GM12878 (cell line): Measurements from ENCODE around the gene ANKRD28. TPM values are rescaled to one million over a fixed set of nuclear protein-coding genes. Genes with fewer than 3 reads are reported as not detected.
A peak's percentile ranks its signal among the peaks of the same experiment; 100 is the strongest.

Experiments
- ATAC-seq: fragments of 200-7000 bp; cut with Tn5 transposase; 3 replicates; pipeline ENCODE4 v1.9.1; 2020; ENCODE audit warnings: mild to moderate bottlenecking, moderate library complexity
- BruUV-seq: library from RNA; stranded (reverse); fragments of 400-500 nt; replicated peaks from 2 replicates; lab custom pipeline; 2021; lab: Mats Ljungman, UMichigan
- CTCF ChIA-PET: fragments of 300-600 bp; sonication (Branson Sonifier 250); formaldehyde crosslinking; extraction: SDS; loops from one replicate; lab custom pipeline; 2021; ENCODE audit warnings: inconsistent platforms; lab: Yijun Ruan, JAX
- POLR2A ChIA-PET: fragments of 350-600 bp; formaldehyde crosslinking; extraction: SDS; loops from one replicate; lab custom pipeline; 2021; ENCODE audit warnings: inconsistent platforms; lab: Charles Lee
- RAD21 ChIA-PET: fragments of 300-600 bp; sonication (Branson Sonifier 250); formaldehyde crosslinking; loops from one replicate; lab custom pipeline; 2023; ENCODE audit warnings: antibody characterized with exemption; ENCODE audit not compliant: unreplicated experiment; lab: Charles Lee
- SMC1A ChIA-PET: fragments of 300-600 bp; sonication (Branson Sonifier 250); formaldehyde crosslinking; loops from one replicate; lab custom pipeline; 2023; ENCODE audit not compliant: unreplicated experiment, uncharacterized antibody; lab: Charles Lee
- DNase-seq: peaks from one replicate; pipeline ENCODE4 v3.0.0-alpha.2; 2011; ENCODE audit warnings: low read depth, low spot score
- FAIRE-seq: peaks from 3 replicates; lab custom pipeline; 2011; peaks lifted over from hg19 to GRCh38; lab: Jason Lieb, UNC
- H2AFZ ChIP-seq: 2 replicates; pipeline ENCODE4 v1.6.0; 2011; ENCODE audit warnings: low read depth, low read length, control low read depth; ENCODE audit not compliant: control insufficient read depth
- H3K27ac ChIP-seq: 2 replicates; pipeline ENCODE4 v1.5.1; 2011; ENCODE audit warnings: control low read depth; ENCODE audit not compliant: control insufficient read depth, insufficient read depth
- H3K27me3 ChIP-seq, 2 experiments: replicated peaks in 1 of 2; 2 replicates each; pipeline versions ENCODE4 v1.6.0 to v1.6.1; 2011; ENCODE audit warnings: low read length in 1 of 2; ENCODE audit not compliant: control insufficient read depth in 2 of 2, insufficient read depth in 2 of 2
- H3K36me3 ChIP-seq, 2 experiments: 2 replicates each; pipeline ENCODE4 v1.5.1; 2011; ENCODE audit warnings: low read length in 1 of 2; ENCODE audit not compliant: control insufficient read depth in 2 of 2, insufficient read depth in 2 of 2
- H3K4me1 ChIP-seq: 2 replicates; pipeline ENCODE4 v1.6.1; 2011; ENCODE audit warnings: mild to moderate bottlenecking, low read length, moderate library complexity, mixed read lengths; ENCODE audit not compliant: control insufficient read depth, insufficient read depth
- H3K4me2 ChIP-seq: 2 replicates; pipeline ENCODE4 v1.6.0; 2011; ENCODE audit warnings: control low read depth; ENCODE audit not compliant: control insufficient read depth, insufficient read depth
- H3K4me3 ChIP-seq: fragments of 200-600 bp; sonication (generic); 2 replicates; pipeline ENCODE4 v1.5.1; 2016
- H3K79me2 ChIP-seq: 2 replicates; pipeline ENCODE4 v1.6.0; 2011; ENCODE audit warnings: low read length; ENCODE audit not compliant: control insufficient read depth, insufficient read depth
- H3K9ac ChIP-seq: 2 replicates; pipeline ENCODE4 v1.8.0; 2011; ENCODE audit warnings: low read length, control low read depth, mixed read lengths; ENCODE audit not compliant: control insufficient read depth, insufficient read depth
- H3K9me3 ChIP-seq: replicated peaks from 3 replicates; pipeline ENCODE4 v1.5.1; 2011; ENCODE audit warnings: mild to moderate bottlenecking, low read length; ENCODE audit not compliant: control insufficient read depth, insufficient read depth
- H4K20me1 ChIP-seq: 2 replicates; pipeline ENCODE4 v1.6.0; 2011; ENCODE audit not compliant: control insufficient read depth, insufficient read depth
- ATF2 ChIP-seq: IDR thresholded peaks from 2 replicates; pipeline ENCODE4 v1.6.1; 2012; ENCODE audit warnings: low read length, inconsistent platforms
- BCL11A ChIP-seq: IDR thresholded peaks from 2 replicates; pipeline ENCODE4 v1.6.1; 2011; ENCODE audit warnings: low read depth, low read length
- CHD2 ChIP-seq: IDR thresholded peaks from 2 replicates; pipeline ENCODE4 v1.6.1; 2011; ENCODE audit warnings: low read depth, low read length, improper control_type of control experiment, borderline replicate concordance
- CREM ChIP-seq: IDR thresholded peaks from 2 replicates; pipeline ENCODE4 v1.6.1; 2014; ENCODE audit warnings: antibody characterized with exemption, low read depth
- E2F8 ChIP-seq: fragments of 450-650 bp; IDR thresholded peaks from 2 replicates; pipeline ENCODE4 v1.6.1; 2018; ENCODE audit warnings: mild to moderate bottlenecking, low read depth, moderate library complexity; ENCODE audit not compliant: partially characterized antibody
- EZH2 ChIP-seq: IDR thresholded peaks from 2 replicates; pipeline ENCODE4 v1.6.1; 2012; ENCODE audit warnings: low read depth, mild to moderate bottlenecking, control low read depth, inconsistent platforms, low read length, borderline replicate concordance; ENCODE audit not compliant: control insufficient read depth
- MEF2A ChIP-seq: IDR thresholded peaks from 2 replicates; pipeline ENCODE4 v1.6.1; 2011; ENCODE audit warnings: low read depth, mild to moderate bottlenecking, low read length, moderate library complexity; ENCODE audit not compliant: insufficient read depth
- NR2C1 ChIP-seq: fragments of 450-650 bp; IDR thresholded peaks from 2 replicates; pipeline ENCODE4 v1.6.1; 2017; ENCODE audit warnings: antibody characterized with exemption, mild to moderate bottlenecking, moderate library complexity
- PKNOX1 ChIP-seq: fragments of 450-650 bp; IDR thresholded peaks from 2 replicates; pipeline ENCODE4 v1.6.1; 2016; ENCODE audit warnings: mild to moderate bottlenecking
- REST ChIP-seq: IDR thresholded peaks from 2 replicates; pipeline ENCODE4 v1.6.1; 2012; ENCODE audit warnings: mild to moderate bottlenecking, low read depth, low read length
- SMARCA5 ChIP-seq: fragments of 450-650 bp; IDR thresholded peaks from 2 replicates; pipeline ENCODE4 v1.6.1; 2017; ENCODE audit warnings: mild to moderate bottlenecking
- SUPT20H ChIP-seq: IDR thresholded peaks from 2 replicates; pipeline ENCODE4 v1.6.1; 2011; ENCODE audit warnings: low read depth, mild to moderate bottlenecking, low read length, moderate library complexity, borderline replicate concordance; ENCODE audit not compliant: control insufficient read depth
- WRNIP1 ChIP-seq: IDR thresholded peaks from 2 replicates; pipeline ENCODE4 v1.6.1; 2011; ENCODE audit warnings: low read depth, low read length, improper control_type of control experiment, borderline replicate concordance
- WGBS: methylation state at CpG from one replicate; pipeline ENCODE4 v1.1.6; 2016; ENCODE audit warnings: low lambda C conversion rate; ENCODE audit not compliant: insufficient replicate concordance, insufficient coverage; ENCODE audit errors: missing lambda C conversion rate; 5-methylcytosine and 5-hydroxymethylcytosine counted together
- in situ Hi-C: fragments of 300-500 bp; cut with MboI; formaldehyde crosslinking; loops from 9 replicates; pipeline ENCODE4 v1.14.3; 2018; ENCODE audit warnings: mixed read lengths
- intact Hi-C: fragments of 100-400 bp; cut with micrococcal nuclease; formaldehyde crosslinking; loops from one replicate; pipeline ENCODE4 v1.14.2; 2022; ENCODE audit not compliant: unreplicated experiment
- polyA plus RNA-seq, 11 experiments: library from polyadenylated mRNA; depleted of rRNA in 4 of 11; unstranded in 6 of 11; stranded (reverse) in 5 of 11; fragments of >200 nt; fragmentation: Nextera tagmentation in 4 of 11; fragmentation: Illumina TruSeq in 1 of 11; extraction: Ambion mirVana in 4 of 11; extraction: Trizol in 1 of 11; gene quantifications; 1 replicate in 1 of 11; 2 replicates in 10 of 11; pipeline versions ENCODE4 v1.2.1 to v1.2.3, GENCODE V29; 2011 to 2016; ENCODE audit warnings: inconsistent platforms in 2 of 11, missing spikeins in 2 of 11, low read depth in 1 of 11
- total RNA-seq, 4 experiments: library from RNA; depleted of rRNA in 3 of 4; stranded (reverse); fragments of >200 nt in 3 of 4; fragmentation: Illumina TruSeq in 1 of 4; extraction: Trizol in 1 of 4; gene quantifications; 2 replicates each; pipeline versions ENCODE4 v1.2.1 to v1.2.3, GENCODE V29; 2013 to 2021

The ANKRD28 gene
- total and polyA plus RNA-seq, 10 of the 15 experiments (the other 5 are each of a cell fraction or from before 2014, with no cell fraction given): 11.2 to 105 (median 38.3) TPM

GRCh38 chr3:15723624-15723884 lies 74.2 kb downstream of the ANKRD28 start (continued):
- TF ChIP-seq E2F8 (no peak), CHD2 (no peak), CREM (no peak), EZH2 (no peak)

- in situ Hi-C loops: no loop called here
- ATAC-seq (no peak), DNase-seq (no peak), FAIRE-seq (peak; percentile 69)
- H3K27ac ChIP-seq: 0 out of 2 replicates have a peak overlapping the region, but pooled peaks have one; percentile 13
- H3K36me3 ChIP-seq: peaks cover 5 to 16% of the 10 kb centered on the region in 2 experiments
- no peak overlapping the region for H3K9ac ChIP-seq
- no peak overlapping the region for H3K4me2 ChIP-seq
- no peak overlapping the region for H3K4me3 ChIP-seq
- BruUV-seq: no TSS peak
- WGBS: 34% methylated on average over 3 of the region's 3 CpGs
- ChIA-PET CTCF (interaction anchor here (1.1 to 1.6 kb wide), 3 partner anchors 10 to 92 kb away, joined by 4 to 5 read pairs (median 4); no protein-coding TSS in a partner anchor), POLR2A (interaction anchor here (1.6 kb wide), 1 partner anchor 19 kb away, joined by 3 read pairs; no protein-coding TSS in a partner anchor), RAD21 (interaction anchor here (0.6 kb wide), 1 partner anchor 545 kb away, joined by 4 read pairs; no protein-coding TSS in a partner anchor), SMC1A (interaction anchor here (0.7 to 2.8 kb wide), 9 partner anchors 9 to 134 kb away, joined by 3 to 16 read pairs (median 3); no protein-coding TSS in a partner anchor)
- no peak overlapping the region for H2AFZ ChIP-seq
- H4K20me1 ChIP-seq: no peaks in the 10 kb centered on the region
- no peaks in the 10 kb centered on the region; the same call in 2 of the 3 replicates for H3K9me3 ChIP-seq
- intact Hi-C loops: no loop called here
- H3K79me2 ChIP-seq: no peaks in the 10 kb centered on the region
- peaks cover 18% of the 10 kb centered on the region for H3K4me1 ChIP-seq
- no peaks in the 10 kb centered on the region for H3K27me3 ChIP-seq
- no peak for TF ChIP-seq NR2C1
- TF ChIP-seq ATF2: no peak
- no peak for TF ChIP-seq SMARCA5
- no peak for TF ChIP-seq PKNOX1
- TF ChIP-seq BCL11A: no peak
- no peak for TF ChIP-seq REST
- no peak for TF ChIP-seq WRNIP1
- TF ChIP-seq MEF2A: no peak
- no peak for TF ChIP-seq SUPT20H
Measured at GRCh38 chr3:15722877-15723623, 74.7 kb downstream of the ANKRD28 start.
